Measurements from ENCODE around the gene MACROD2.

The MACROD2 gene

DNA sequence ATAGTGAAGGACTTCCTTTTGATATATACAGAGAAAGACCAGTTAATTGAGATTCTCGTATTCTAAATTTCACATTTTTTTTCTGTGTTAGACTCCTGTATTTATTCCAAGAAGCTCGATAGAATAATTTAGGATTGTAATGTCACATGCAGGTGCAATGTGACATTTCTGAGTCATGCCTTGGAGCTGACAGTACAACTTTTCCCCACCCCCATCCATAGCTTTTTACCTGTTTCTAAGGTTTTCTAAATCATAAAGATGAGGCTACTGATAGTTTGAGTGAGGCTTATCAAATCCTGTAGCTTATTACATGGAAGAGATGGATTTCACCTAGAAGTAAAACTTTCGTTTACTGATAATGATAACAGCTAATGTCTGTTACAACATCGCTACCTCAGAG, 304.5 kb downstream of the MACROD2 start:
- TF ChIP-seq, protein P1, sequence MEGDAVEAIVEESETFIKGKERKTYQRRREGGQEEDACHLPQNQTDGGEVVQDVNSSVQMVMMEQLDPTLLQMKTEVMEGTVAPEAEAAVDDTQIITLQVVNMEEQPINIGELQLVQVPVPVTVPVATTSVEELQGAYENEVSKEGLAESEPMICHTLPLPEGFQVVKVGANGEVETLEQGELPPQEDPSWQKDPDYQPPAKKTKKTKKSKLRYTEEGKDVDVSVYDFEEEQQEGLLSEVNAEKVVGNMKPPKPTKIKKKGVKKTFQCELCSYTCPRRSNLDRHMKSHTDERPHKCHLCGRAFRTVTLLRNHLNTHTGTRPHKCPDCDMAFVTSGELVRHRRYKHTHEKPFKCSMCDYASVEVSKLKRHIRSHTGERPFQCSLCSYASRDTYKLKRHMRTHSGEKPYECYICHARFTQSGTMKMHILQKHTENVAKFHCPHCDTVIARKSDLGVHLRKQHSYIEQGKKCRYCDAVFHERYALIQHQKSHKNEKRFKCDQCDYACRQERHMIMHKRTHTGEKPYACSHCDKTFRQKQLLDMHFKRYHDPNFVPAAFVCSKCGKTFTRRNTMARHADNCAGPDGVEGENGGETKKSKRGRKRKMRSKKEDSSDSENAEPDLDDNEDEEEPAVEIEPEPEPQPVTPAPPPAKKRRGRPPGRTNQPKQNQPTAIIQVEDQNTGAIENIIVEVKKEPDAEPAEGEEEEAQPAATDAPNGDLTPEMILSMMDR (IDR thresholded peaks at IDR 0.05; ENCODE audit: control extremely low read depth, extremely low read depth, low read depth, missing control alignments), result no peak
- no peak for DNase-seq (ENCODE audit: extremely low spot score)
- POLR2A ChIA-PET, result no interaction called here
- CTCF ChIA-PET, result no interaction called here

DNA sequence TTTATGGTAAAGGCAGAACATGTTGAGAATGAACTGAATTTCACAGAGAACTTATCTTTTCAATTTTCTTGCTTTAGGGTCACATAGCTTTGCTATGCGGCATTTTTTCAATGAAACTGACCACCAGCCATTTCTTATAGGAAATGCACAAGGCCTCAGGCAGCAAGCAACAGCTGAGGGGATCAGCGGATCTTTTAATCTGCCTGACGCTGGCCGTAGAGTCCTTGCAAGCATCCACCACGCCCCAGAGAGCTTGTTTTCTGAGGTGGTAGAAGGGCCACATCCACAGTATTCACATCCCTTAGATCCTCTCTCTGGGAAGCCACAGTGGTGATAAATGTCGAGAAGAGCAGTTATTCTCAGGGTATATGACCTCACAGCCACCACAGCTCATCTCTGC, 307.8 kb downstream of the MACROD2 start:
- DNase-seq (ENCODE audit: extremely low spot score), result no peak
- POLR2A ChIA-PET, result no interaction called here
- TF ChIP-seq, protein P1 (IDR thresholded peaks at IDR 0.05; ENCODE audit: control extremely low read depth, extremely low read depth, low read depth, missing control alignments), result no peak
- CTCF ChIA-PET, result no interaction called here

GRCh38 chr20:14303651-14304050, 308.3 kb downstream of the MACROD2 start:
- no peak for DNase-seq (ENCODE audit: extremely low spot score)
- ChIA-PET CTCF (interaction anchor here (1.5 kb wide), 1 partner anchor 11 kb away, joined by 4 read pairs; no protein-coding TSS in a partner anchor), POLR2A (no interaction called here)
- TF ChIP-seq, protein P1 (IDR thresholded peaks at IDR 0.05; ENCODE audit: control extremely low read depth, extremely low read depth, low read depth, missing control alignments), result no peak

GRCh38 chr20:14304472-14304871, 309.2 kb downstream of the MACROD2 start:
- ChIA-PET CTCF (interaction anchor here (1.5 kb wide), 1 partner anchor 12 kb away, joined by 4 read pairs; no protein-coding TSS in a partner anchor), POLR2A (no interaction called here)
- TF ChIP-seq, protein P1 (IDR thresholded peaks at IDR 0.05; ENCODE audit: control extremely low read depth, extremely low read depth, low read depth, missing control alignments), result no peak
- no peak for DNase-seq (ENCODE audit: extremely low spot score)

DNA sequence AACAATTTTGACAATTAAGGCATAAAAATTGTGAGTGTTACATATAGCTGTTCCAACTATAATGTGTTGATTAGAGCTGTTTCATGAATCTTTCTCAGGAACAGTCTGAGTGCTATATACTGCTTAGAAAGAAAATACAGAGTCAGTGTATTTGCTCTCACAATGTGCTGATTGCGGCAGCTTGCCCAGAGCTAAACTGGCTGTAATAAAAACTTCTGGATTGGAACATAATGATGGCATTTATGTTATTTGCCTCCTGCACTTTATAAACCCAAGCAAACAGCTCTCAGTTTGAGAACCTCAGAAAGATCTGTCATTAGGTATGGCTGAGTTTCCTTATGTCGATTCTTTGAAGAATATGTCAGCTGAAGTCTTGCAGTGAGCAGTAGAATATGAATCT, 312.6 kb downstream of the MACROD2 start:
- DNase-seq (ENCODE audit: extremely low spot score), result no peak
- ChIA-PET POLR2A (no interaction called here), CTCF (interaction anchor here (1.0 kb wide), 2 partner anchors 12 to 14 kb away, joined by 3 read pairs; no protein-coding TSS in a partner anchor)
- TF ChIP-seq, protein P1 (IDR thresholded peaks at IDR 0.05; ENCODE audit: control extremely low read depth, extremely low read depth, low read depth, missing control alignments), result no peak

DNA sequence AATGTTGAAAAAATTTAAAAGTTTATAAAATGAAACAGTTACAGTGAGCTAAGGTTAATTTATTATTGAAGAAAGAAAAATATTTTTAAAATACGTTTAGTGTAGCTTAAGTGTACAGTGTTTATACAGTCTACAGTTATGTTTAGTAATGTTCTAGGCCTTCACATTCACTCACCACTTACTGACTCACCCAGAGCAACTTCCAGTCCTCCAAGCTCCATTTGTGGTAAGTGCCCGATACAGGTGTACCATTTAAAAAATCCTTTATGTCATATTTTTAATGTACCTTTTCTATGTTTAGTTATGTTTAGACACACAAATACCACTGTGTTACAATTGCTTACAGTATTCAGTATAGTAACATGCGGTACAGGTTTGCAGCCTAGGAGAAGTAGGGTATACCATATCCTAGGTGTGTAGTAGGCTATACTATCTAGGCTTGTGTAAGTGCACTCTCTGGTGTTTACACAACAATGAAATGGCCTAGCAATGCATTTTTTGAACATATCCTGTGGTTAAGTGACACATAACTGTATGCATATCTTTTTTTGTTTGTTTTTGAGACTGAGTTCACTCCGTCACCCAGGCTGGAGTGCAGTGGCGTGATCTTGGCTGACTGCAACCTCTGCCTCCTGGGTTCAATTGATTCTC, 315.8 kb downstream of the MACROD2 start:
- ChIA-PET CTCF (no interaction called here), POLR2A (no interaction called here)
- TF ChIP-seq, protein P1 (IDR thresholded peaks at IDR 0.05; ENCODE audit: control extremely low read depth, extremely low read depth, low read depth, missing control alignments), result no peak
- no peak for DNase-seq (ENCODE audit: extremely low spot score)
